Nucleus accumbens (tissue), 56 donors: Measurements from ENCODE around the gene ILF3.
"Not testable (repeated sequence)": the region's sequence is repeated elsewhere in the genome, so short reads cannot be mapped to it uniquely, and the experiment has no call there.

Source experiments
- DNase-seq, 56 donors: peaks; one replicate each; lab custom pipeline; 2025; lab: John Stamatoyannopoulos, UW

Gene ILF3

GRCh38 chr19:10641248-10641647 lies 12.9 kb upstream of the ILF3 start:
- DNase-seq: no peak

- peak in 11 of 56 donors; percentile 4 to 41 (median 14) for DNase-seq
These were observed 11.5 kb upstream of the ILF3 start for GRCh38 chr19:10642473-10643171.

GRCh38 chr19:10643172-10643967 lies 10.8 kb upstream of the ILF3 start:
- peak in 1 of 56 donors; percentile 5 for DNase-seq

GRCh38 chr19:10643968-10644259 lies 10.2 kb upstream of the ILF3 start:
- peak in 2 of 56 donors; percentile 2 to 23 for DNase-seq

GRCh38 chr19:10644260-10645007 lies 9.7 kb upstream of the ILF3 start:
- peak in 54 of 56 donors; percentile 8 to 88 (median 68) for DNase-seq

DNA sequence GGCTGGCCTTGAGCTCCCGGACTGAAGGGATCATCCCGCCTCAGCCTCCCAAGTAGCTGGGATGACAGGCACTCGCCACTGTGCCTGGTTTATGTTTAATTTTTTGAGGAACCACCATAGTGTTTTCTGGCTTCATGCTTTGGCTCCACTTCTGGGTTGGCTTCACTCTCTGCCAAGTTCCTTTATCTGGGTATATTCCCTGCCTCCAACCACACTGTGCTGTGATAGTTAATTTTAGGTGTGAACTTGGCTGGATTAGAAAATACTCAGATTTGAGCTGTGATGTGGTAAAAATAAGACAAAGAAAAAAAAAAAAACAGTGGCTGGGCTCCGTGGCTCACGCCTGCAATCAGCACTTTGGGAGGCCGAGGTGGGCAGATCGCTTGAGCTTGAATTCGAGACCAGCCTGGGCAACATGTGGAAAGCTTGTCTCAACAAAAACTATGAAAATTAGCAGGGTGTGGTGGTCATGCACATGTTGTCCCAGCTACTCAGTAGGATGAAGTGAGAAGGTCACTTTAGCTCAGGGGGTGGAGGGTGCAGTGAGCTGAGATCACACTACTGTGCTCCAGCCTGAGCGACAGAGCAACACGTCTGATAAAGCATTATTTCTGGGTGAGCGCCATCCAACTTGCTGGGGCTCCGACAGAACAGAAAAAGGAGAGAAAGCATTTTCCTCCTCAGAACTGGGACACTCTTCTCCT lies 7.5 kb upstream of the ILF3 start:
- no peak for DNase-seq

DNA sequence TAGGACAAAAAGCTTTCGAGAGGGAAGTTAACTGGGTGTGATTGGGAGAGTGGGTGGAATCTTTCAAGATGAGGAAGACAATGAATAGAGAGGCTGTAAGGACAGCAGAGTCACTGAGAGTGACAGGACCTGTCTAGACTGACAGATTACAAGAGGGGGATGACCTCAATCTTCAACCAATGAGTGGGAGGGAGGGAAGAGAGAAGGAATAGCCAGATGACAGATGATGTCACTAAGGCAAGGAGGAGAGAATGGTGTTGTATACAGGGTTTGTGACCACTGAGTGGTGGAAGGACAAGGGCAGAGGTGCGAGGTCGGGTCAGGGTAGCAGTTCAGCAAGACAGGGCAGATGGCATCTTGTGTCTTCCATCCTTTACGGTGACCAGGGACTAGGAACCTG lies 5.8 kb upstream of the ILF3 start:
- DNase-seq: no peak

DNA sequence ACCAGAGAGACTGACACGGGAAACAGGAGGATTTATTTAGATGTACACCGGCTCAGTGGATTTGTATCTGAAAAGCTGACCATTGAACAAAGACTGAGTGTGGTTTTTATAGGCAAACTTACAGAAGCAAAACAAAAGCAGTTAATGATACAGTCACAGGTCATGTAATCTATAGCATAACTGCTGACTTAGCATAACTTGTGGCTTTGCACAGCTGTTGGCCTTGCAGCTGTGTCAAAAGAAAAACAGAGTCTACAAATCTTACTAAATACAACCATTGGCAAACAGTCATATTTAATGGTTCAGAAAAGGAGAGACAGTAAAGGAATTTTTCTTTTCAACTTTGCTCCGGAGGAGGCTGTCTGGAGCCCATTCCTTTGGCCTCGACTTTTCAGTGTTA lies 2.3 kb upstream of the ILF3 start:
- DNase-seq: no peak

- DNase-seq: no peak
These were observed 739 bp upstream of the ILF3 start for GRCh38 chr19:10653482-10653731.

GRCh38 chr19:10654610-10655456 lies 687 bp downstream of the ILF3 start:
- peak in 24 of 56 donors; percentile 22 to 74 (median 44) for DNase-seq

DNA sequence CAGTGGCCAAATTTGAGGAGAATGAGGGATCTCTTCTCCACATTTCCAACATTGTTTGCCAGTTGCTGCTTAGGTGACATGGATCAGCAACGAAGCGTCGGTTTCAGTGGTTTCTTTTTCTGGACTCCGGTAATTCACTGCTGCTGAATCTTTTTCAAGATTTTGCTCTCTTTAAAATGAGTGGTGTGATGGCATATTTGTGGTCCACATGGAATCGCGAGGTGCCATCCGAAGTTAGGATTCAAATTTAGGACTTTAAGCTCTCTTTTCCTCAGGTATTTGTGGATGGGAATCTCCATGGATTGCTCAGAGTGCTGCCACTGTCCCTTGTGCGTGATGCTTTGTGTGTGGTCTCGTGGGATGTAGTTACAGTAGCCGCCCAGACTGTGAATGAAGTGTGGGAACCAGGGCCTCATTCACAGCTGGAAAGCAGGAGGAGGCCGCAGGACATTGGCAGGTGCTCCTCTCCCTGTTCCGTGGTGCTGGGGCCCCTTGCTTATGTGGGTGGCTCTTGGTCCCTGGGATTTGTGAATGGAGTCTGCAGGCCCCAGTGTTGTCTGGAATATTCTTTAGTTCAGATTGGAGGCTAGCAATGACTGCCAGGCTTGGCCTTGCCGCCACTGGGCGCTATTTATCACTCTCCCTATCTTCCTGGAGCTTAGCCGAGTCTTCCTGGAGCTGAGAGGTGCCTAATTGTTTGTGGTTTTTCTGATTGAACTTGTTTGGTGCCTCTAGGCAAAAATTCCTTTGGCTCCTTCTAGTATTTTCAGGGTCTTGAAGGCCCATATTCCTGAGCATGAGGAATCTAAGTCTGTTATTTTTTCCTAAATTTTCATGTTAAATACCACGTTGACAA lies 1.5 kb downstream of the ILF3 start:
- peak in 11 of 56 donors; percentile 2 to 24 (median 7) for DNase-seq

- no peak for DNase-seq
These were observed 6.2 kb downstream of the ILF3 start for GRCh38 chr19:10660346-10660745.

GRCh38 chr19:10661946-10662345 lies 7.8 kb downstream of the ILF3 start:
- DNase-seq: no peak

DNA sequence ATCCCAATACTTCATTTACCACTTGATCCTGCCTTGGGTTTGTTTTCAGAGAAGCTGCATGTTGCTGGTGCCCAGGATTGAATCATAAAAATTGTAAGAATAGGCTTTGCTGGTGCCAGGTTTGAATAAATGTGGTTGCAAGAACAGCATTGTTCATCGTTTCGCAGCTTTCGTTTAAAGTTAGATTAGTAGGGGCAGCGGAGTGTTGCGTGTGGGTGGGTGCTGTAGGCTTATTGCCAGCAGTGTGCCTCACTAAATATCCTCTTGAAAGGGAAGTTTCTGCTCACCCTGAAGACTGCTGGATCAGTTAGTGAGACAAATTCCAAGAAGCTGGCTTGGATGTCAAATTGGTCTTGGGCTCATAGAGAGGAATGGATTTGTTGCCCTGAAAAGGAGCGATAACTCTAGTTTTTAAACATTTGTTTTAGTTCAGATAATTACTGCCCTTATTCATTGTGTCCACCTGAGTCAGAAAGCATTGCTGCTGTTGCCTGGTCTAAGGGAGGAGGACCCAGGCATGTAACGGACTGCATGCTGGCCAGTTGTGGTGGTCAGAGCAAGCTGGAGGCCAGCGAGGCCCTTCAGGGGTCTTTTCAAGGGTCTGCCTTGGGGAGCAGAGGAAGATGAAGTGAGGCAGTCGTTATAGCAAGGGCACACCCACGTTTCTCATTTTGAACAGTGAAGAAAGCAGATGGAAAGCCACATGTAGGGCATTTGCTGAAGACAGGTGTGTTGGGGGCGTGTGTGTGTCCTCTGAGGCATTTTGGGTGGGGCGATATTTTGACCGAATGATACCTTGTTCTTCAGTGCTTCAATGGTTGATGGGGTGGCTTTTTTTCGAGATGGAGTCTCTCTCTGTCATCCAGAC lies 8.5 kb downstream of the ILF3 start:
- DNase-seq: peak in 4 of 56 donors; percentile 3 to 34 (median 14)

DNA sequence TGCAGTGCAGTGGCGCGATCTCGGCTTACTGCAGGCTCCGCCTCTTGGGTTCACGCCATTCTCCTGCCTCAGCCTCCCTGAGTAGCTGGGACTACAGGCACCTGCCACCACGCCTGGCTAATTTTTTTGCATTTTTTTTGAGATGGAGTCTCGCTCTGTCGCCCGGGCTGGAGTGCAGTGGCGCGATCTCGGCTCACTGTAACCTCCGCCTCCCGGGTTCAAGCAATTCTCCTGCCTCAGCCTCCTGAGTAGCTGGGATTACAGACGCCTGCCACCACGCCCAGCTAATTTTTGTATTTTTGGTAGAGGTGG lies 9.1 kb downstream of the ILF3 start:
- not testable (repeated sequence) for DNase-seq

- no peak for DNase-seq
These were observed 13.7 kb downstream of the ILF3 start for GRCh38 chr19:10667867-10668266.

GRCh38 chr19:10669246-10669645 lies 15.1 kb downstream of the ILF3 start:
- DNase-seq: no peak

DNA sequence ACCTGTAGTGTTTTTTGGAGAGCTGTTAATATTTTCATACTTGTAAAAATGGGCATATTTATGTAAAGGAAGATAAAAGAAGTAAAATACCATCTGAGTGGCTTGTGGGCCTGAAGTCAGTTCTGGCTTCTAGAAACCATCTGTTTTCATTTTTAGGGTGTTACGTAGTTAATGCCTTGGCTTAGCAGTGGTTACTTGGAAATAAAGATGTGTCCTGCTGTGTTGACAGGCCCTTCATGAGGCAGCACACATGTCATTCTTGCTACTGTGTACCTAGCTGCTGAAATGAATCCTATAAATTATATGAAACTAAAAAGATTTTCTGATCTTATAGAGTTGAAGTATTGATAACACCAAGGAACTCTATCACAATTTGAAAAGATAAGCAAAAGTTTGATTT lies 16.0 kb downstream of the ILF3 start:
- DNase-seq: no peak
